GM19025 (cell line): ENCODE measurements around the gene SIL1.
"Not testable (repeated sequence)": the region's sequence is repeated elsewhere in the genome, so short reads cannot be mapped to it uniquely, and the experiment has no call there.

Source experiments
- ATAC-seq: cut with Tn5 transposase; IDR thresholded peaks from one replicate; pipeline ENCODE4 v1.9.1; 2021; ENCODE audit warnings: mild to moderate bottlenecking, low read depth, moderate library complexity; ENCODE audit not compliant: unreplicated experiment

Gene SIL1

DNA sequence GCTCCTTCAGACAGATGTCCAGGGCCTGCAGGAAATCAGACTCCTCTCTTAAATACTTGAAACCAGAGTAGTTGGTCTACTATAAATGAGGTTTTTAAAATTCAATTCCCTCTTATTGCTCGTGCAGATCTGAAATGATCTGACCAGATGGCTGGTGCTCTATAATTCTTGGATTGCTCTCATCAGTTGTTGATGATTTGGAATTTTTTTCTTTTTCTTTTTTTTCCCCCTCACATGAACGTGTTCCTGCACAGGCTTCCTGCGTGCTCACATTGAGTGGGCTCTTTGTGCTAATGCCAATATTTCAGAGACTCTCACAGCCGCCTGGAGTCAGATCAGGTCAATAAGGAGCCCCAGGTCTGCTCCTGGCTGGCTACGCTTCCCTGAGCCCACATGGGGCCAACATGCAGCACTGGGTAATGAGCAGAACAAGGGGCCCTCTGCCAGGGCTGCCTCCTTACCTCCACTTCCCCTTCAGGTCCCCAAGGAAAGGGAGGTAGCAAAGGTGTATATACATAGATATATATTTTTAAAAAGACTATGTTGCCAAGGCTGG is 82.0 kb downstream of the SIL1 start:
- ATAC-seq = no peak

DNA sequence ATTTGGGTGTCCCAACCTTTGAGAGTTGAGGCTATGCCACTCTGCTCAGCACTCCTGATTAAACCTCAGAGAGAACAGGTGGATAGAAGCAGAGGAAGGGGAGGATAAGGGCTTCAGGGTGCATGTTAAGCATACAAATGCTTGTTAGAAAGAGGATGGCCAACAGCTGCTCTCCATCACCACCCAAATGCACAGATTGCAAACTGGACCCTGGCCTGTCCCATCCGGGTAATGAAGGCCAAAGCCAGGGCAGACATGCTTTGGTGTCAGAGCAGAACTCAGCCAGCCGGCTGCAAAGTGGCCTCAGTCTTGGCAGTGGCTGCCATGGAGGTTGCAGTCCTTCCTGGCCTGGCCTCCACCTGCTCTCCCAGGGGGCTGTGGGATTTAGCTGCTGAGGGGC is 84.3 kb downstream of the SIL1 start:
- ATAC-seq = no peak

GRCh38 chr5:139112362-139112761 is 85.8 kb downstream of the SIL1 start:
- not testable (repeated sequence) for ATAC-seq

GRCh38 chr5:139110526-139111168 is 87.5 kb downstream of the SIL1 start:
- ATAC-seq = no peak

GRCh38 chr5:139108063-139108824 is 89.9 kb downstream of the SIL1 start:
- no peak for ATAC-seq

DNA sequence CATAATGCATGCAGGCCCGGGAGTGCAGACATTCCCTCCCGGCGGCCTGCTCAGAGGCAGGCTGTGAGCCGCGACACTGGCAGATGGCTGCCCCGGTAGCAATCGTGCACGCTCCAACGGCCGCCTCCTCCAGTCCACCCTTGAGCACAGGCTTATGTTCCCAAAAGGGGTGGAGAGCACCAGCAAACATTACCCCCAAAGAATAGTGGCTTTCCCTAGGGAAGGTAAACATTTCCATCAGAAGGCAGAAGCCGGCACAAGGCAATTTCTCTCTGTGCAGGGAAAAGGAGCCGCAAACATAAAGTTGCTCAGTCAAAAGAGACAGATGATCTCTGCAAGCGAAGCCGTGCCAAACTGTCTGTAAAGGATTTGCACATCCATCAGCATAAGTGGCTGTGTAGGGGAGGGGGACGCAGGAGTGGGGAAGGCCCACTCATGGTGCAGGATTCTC is 92.5 kb downstream of the SIL1 start:
- no peak for ATAC-seq

- ATAC-seq = no peak
These were observed 93.4 kb downstream of the SIL1 start for GRCh38 chr5:139104577-139105276.

DNA sequence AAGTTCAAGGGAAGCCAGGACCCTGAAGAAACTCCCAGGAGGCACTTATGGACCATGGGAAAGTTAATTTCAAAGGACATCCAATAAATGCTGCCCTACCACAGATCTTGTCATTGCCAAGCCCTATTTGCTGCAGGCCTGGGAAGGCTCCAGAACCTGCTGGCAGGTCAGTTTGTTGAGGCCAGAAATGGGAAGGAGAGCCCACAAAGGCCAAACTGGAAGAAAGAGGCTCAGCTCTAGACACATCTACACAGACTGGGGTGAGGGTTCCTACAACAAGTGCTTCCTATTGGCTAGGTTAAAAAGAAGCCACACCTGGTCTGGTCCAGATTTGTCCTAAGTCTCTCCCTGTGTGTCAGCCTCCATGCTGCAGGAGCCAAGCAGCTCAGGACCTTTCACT is 94.4 kb downstream of the SIL1 start:
- ATAC-seq = no peak

DNA sequence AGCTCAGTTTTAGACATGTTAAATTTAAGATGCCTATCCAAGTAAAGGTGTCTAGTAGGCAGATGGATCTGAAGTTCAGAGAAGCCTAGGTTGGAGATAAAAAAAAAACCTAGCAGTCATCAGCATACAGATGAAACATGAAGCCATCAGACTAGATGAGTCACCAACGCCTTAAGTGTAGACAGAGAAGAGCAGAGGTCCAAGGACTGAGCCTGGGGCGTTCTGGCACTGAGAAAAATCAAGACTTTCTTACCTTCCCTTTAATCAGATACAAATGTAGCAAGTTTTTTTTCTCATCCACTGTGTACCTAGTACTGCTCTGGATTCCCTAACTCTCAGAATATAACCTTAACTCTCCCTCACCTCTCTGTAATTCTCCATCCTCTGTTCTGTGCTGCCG is 97.3 kb downstream of the SIL1 start:
- ATAC-seq = no peak

DNA sequence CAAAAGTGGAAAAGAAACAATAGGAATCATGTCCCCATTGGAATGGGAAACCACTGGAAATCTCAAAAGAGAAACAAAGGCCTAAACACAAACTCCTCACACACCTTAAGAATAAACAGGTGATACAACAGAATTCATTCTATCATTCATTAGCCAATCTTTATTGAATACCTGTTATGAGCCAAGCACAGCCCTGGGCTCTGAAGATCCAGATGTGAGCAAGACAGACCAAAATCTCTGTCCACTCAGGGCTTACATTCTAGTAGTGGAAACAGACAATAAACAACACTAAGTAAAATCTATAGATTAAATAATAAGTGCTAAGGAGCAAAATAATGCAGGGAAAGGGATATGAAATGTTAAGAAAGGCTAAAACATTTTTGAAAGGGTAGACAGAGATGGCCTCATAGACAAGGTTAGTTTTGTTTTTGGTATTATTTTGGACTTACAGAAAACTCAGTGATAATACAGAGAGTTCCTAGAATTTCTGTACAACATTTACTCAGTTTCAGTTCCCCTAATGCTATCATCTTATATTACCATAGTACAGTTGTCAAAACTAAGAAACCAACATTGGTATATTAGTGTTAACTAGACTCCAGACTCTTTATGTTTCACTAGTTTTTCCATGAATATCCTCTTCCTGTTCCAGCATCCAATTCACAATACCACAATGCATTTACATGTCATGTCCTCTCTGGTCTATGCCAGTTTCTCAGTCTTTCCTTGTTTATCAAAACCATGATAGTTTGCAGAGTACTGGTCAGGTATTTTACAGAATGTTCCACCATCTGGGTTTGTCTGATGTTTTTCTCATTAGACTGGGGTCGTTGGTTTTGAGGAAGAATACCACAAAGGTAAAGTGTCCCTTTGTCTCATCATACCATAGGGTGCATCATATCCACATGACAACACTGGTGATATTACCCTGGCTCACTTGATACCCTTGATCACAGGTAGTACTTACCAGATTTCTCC is 103.7 kb downstream of the SIL1 start:
- ATAC-seq = peak; percentile 88

GRCh38 chr5:139092741-139093343 is 105.3 kb downstream of the SIL1 start:
- ATAC-seq = no peak

DNA sequence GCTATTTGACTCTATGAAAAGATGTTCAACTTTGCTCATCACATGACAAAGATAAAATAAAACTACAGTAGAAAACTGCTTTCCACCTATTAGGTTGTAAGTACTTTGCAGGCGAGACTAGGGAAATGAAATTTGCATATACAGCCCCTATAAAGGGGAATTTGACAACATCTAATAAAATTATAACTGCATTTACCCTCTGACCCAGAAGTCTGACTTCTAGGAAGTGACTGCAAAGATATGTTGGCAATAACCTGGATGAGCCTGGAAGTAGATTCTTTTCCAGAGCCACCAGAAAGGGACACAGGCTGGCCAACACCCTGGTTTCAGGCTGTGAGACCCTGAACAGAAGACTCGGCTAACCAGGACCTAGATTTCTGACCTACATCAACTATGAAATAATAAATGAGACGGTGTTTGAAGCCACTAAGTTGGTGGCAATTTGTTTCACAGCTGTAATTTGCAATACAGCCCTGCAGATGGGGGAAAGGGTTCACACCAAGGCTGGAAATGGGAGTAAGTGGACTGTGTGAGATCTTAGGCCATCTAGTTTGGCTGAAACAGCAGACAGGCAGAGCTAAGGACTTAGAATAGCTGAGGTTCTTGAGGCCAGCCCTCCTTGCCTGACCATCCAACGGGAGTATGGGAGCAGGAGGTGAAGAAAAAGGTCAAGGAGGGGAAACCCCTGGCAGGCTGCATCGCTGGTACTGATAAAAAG is 106.6 kb downstream of the SIL1 start:
- no peak for ATAC-seq

DNA sequence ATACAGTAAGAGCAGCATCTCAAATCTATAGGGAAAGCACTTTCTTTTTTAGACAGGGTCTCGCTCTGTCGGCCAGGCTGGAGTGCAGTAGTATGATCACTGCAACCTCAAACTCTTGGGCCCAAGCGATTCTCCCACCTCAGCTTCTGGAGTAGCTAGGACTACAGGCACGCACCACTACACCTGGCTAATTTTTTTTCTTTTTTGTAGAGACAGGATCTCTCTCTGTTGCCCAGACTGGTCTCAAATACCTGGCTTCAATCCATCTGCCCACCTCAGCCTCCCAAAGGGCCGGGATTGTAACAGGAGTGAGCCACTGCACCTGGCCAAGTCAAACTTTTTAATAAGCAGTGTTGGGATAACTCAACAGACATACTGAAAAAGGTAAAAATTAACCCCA is 107.6 kb downstream of the SIL1 start:
- ATAC-seq = no peak

GRCh38 chr5:139088024-139088423 is 110.1 kb downstream of the SIL1 start:
- no peak for ATAC-seq

- no peak for ATAC-seq
These were observed 115.2 kb downstream of the SIL1 start for GRCh38 chr5:139082813-139083498.

DNA sequence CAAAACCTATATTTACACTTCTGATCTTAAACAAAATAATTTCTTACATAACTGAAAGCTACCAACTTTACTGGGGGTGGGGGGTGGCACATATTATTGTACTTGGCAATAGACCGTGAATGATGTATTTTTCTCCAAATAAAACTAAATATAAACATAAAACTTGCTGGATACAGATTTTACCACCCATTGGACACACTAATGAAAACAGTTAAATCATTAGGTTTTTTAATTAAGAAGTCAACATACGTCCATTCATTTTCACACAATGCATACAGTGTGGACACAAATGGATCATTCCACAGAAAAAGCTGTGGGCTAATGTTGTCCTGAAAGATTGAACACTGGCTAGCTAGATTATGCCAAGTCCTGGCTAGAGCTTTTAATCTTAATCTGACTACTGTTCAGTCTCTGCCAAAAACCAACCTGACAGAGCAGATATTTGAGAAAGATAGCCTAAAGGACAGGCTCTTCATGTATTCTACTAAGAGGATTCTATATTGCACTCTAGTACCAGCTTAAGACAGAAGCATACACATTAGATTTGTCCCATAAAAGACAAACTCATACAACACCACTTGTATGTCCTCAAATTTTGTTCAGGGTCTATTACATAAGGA is 118.1 kb downstream of the SIL1 start:
- ATAC-seq = no peak

- ATAC-seq = no peak
These were observed 118.8 kb downstream of the SIL1 start for GRCh38 chr5:139079225-139079990.
